Measurements from ENCODE around the gene ZNF263.

The ZNF263 gene

DNA sequence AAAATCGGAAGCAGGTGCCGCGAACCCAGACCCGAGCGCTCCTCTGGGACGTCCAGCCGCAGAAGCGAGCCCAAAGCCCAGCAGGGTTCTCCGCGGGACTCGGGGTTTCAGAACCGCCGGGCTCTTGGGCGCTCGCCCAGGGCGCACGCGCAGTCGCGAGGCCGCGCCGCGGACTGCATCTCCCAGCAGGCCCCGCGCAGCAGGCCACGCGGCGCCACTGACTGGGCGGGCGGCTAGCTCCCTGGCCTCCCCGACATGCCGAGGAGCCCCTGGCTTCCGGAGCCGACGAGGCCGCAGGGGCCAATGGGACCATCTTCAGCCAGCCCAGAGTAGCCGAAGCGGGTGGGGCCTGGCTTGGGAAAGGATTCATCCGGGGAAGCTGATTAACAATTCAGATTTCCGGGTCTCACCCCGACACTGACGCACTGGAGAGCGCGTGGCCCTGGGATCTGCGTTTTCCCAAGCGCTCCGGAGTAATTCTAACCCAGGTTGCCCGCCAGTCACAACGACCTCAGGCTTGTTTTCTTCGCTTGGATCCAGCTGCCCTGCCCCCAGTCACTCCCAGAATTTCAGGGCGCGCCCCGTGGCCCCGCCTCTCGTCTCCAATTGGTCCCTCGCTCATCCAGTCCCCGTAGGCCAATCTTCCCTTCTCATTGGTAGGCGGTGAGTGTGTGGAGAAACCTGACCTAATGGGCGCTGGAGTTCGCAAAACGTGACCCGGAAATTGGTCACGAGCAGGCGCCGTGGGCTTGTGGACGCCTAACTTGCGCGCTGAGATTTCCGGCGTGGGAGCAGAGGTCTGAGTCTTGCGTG, at the start of gene ZNF263:
Gene ZNF263 (plus strand): TSS at position 762 of the 813 bp plus-strand sequence. CDS start 328 bp downstream, outside the sequence.
- peak; percentile 96 for DNase-seq

DNA sequence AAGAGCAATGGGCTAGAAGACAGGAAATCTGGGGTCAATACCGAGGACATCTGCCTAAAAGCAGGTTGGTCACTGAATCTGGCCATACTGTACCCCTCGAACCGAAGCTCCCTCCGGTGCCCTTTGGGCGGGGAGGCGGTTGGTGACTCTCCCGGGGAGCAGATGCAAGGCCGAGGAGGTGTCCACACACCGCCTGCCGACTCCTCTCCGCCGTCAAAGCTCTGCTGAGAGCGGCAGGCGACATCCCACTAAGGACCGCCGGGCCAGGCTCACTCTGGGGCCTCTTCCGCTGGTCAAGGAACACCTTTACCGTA, 48.8 kb upstream of the ZNF263 start:
- no peak for DNase-seq

DNA sequence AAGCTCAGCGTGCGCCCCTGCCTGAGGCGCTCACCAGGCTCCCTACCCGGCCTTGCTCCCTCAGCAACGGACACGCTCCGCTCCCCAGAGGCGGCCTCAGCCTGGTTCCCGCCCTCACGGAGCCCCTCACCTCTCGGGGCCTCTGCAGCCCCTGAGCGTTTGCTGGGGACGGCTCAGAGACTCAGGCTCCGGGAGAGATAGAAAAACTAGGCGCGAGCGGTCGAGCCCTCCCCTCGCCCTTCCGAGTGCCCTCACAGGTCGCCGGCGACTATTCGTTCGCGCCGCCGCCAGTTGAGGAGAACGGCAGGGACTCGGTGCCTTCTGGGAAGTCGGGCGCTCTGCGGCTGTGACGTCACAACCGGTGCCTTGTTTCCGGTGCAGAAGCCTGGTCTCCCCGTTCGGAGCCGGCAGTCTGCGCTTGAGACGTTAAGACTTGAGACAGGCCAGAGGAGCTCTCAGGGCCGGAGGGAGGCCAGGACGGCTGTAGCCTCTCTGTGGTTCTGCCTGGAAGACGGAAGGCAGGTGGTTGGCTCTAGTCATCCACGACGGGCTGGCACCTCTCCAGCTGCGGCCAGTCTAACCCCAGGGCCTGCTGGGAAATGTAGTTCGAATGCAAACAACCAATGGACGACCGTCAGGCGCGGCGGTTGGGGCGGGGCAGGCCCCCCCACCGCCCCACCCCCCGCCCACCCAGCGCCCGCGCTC, 48.3 kb upstream of the ZNF263 start, which contains the start of gene ZNF200:
Gene ZNF200 (minus strand): TSS at position 302 of the 705 bp plus-strand sequence. CDS start 1,403 bp downstream, outside the sequence.
- DNase-seq = peak; percentile 81

- no peak for DNase-seq
These were observed 47.2 kb upstream of the ZNF263 start for GRCh38 chr16:3235856-3236669.

- no peak for DNase-seq
These were observed 41.5 kb upstream of the ZNF263 start for GRCh38 chr16:3241761-3242160.

DNA sequence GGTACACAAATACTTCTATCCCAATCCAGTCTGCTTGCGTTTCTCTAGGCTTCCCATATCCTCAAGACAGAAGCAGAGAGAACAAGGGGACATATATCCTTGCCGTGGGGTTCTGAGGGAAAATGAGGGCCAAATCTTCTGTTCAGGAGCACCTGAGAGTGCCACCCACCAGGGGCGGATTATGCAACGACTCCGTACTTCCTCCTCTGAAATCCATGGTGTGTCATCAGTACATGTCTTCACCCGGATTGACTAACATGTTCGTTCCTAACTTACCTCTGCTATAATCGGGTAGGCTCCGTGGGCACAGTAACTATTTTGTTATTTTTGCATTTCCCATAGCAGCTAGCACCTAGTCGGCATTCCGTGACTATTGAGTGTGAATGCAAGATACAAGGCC, 40.6 kb upstream of the ZNF263 start:
- no peak for DNase-seq

GRCh38 chr16:3243882-3244281, 39.4 kb upstream of the ZNF263 start:
- DNase-seq = no peak

DNA sequence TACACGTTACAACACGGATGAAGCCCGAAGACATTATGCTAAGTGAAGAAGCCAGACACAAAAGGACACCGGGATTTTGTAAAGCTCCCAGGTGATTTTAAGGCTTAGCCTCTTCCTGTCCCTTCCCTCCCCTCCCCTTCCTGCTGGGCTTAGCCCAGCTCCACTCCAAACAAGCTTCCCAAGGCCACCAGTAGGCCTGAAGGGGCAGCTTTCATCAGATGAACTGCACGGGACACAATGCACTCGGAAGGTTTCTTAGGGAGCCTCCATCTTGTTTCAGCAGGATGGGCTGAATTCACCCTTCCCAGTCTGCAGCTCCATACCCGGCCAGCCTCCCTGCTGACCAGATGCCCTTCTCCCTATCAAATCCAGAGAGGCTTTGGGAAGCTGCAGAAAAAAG, 37.3 kb upstream of the ZNF263 start:
- no peak for DNase-seq

DNA sequence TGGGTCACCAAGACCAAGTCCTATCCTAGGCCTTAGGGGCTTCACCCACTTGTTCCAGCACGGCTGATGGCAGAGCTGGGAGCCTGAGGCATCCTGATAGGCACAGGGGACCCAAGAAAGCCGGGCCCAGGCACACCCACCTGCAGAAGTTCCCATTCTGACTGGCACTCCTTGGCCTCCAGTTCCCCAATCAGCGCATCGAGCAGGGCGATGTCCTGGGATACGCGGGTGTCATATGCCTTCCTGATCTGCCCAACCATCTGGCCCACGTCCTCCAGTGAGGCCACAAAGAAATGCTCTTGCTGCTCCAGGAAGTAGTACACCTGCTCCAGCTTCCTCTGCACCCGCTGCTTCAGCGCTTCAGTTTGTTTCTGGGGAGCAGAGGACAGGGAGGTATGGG, 36.4 kb upstream of the ZNF263 start:
- DNase-seq = no peak

- no peak for DNase-seq
These were observed 34.7 kb upstream of the ZNF263 start for GRCh38 chr16:3248596-3248995.

GRCh38 chr16:3249020-3249419, 34.3 kb upstream of the ZNF263 start:
- no peak for DNase-seq

GRCh38 chr16:3249451-3249850, 33.8 kb upstream of the ZNF263 start:
- no peak for DNase-seq

DNA sequence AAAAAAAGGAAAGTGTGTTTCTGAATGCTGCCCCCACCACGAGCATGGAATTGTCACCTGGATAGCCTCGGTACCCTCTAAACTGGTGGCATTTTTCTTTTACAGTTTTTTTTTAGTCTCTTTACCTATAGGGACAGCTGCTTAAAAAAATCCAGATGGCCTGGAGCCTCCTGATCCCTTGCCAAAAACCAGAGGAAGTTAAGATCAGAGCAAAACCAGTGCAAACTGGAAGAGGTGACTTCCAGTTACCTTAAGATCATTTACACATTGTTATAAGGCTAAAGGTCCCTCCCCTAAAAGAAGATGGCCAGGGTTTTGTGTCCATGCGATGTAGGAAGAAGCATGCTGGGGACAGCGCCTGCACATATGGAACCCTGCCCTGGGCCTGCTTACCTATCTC, 30.3 kb upstream of the ZNF263 start:
- no peak for DNase-seq

GRCh38 chr16:3254309-3254708, 29.0 kb upstream of the ZNF263 start:
- DNase-seq = no peak

DNA sequence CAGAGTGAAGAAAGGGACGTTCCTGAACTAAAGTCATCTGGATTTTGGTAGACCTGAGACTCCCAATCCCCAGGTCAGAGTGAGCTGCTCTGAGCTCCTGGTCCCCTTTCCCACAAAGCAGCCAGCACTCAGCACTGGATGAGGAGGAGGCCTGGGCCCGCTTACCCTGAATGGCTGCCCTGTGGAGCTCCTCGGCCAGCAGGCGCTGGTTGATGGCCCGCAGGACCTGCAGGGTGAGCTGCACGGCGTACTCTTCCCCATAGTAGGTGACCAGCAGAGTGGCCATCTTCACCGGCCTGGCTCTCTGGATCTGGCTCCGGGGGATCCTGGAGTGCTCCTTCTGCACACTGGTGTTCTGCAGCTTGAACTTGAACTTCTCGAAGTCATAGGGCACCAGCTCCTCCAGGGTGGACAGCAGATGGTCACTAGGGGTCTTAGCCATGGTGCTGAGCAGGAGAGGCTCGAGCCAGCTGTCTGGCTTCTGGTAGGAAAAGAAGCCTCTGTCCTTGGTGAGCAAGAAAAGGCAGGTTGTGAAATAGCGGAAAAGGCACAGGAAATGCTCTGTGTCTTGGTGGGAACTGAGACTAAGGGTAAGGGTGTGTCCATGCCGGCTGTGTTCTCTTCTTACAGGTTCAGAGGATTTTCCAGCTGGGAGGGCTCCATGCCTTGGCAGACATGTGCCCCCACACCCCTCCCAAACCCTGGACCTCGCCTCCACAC, 27.0 kb upstream of the ZNF263 start, which contains the start of gene MEFV:
Gene MEFV (minus strand): TSS at position 488 of the 720 bp plus-strand sequence. CDS start 46 bp downstream, at position 442.
- DNase-seq = no peak

DNA sequence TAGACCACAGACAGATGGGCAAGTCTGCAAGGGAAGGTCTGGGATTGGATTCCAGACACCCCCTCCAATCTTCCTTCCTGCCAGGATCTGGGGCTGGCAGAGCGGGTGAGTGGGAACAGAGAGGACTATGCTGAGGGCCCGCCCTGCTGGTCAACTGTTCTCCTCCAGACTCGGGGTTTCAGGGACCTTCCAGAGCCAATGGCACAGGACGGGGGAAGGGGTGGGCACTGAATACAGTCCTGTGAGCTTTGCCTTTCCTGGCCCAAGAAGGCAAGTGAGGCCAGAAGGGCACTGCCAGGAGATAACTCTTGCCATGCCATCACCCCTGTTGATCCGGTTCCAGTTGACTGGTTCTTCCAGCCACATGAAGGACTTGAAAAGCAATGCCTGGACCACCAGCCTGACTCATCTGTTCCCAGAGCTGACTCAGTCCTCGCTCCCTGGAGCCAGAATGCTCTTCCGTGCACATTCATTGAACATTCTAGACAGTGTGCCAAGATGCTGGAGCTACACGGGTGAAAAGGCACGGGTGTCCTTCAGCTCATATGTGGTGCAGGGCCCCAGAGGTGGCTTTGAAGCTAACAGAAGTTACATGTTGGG, 26.3 kb upstream of the ZNF263 start:
- DNase-seq = no peak

- no peak for DNase-seq
These were observed 23.5 kb upstream of the ZNF263 start for GRCh38 chr16:3259836-3260235.

- no peak for DNase-seq
These were observed 20.8 kb upstream of the ZNF263 start for GRCh38 chr16:3262517-3262916.

DNA sequence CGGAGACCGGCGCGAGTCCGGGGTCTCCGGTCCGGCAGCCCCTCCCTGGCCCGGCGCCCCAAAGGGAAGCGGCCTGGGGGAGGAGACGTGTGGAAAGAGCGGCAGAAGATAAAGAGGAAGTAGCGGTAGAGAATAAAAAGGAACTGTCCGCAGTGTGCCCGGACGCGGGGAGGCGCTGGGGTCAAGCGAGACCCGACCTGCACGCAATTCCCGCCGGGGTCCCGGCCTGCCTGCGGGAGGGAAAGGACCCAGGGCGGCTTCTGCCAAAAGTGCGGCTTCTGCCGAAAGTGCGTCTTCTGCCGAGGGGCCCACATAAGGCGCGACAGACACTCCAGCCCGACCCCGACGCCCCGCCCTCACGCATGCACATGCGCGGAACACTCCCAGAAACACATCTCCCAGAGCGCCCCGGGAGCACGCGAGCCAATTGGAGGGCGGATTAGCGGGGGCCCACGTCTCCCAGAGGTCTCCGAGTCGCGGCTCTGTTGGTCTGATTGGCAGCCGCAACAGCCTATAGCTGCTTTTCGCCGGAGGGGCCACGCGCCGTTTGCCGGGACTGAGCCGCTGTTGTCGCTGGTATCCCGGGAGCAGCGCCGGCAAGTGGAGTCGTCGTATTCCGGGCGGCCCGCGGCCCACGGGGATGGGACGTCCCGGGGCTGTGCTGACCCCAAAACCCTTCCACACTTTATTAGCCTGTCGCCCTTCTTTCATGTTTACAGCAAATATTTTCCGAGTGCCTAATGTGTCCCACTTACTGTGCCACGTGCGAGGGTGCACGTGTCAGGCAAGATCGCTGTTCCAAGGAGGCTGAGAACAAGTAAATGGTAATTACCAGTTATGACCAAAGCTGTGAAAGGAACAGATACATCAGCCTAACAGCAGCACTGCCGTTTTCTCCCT, 18.9 kb upstream of the ZNF263 start:
- peak; percentile 87 for DNase-seq

GRCh38 chr16:3266873-3267537, 16.3 kb upstream of the ZNF263 start:
- DNase-seq = no peak

DNA sequence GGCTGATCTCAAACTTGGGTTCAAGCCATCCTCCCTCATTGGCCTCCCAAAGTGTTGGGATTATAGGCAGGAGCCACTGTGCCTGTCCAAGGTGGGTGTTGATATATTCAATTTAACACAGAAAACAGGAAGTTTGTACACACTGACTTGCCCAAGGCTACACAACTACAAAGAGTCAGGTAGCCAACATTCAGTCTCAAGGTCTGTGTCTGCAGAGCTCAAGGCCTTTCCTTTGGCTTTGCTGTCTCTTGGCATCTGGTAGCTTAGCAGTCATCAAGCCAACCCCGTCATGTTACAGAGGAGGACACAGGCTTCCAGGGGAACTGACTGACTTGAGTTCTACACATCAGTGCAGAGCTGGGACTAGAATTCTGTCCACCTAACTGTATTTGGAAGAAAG, 15.0 kb upstream of the ZNF263 start:
- DNase-seq = no peak

Measured in NCI-H2107 (cell line).